Renal cortical epithelial cell (primary cell): ENCODE results near the gene FKBP11. TPM values are rescaled to one million over a fixed set of nuclear protein-coding genes. Genes with fewer than 3 reads are reported as not detected.

ENCODE experiments used
- DNase-seq: peaks from one replicate; pipeline ENCODE4 v3.0.0-alpha.2; 2011; ENCODE audit warnings: low read depth
- total RNA-seq: library from RNA; depleted of rRNA; stranded (reverse); fragments of >200 nt; gene quantifications from 2 replicates; pipeline ENCODE4 v1.2.3, GENCODE V29; 2014

FKBP11 gene
- 6.4 and 8.0 TPM in 2 replicates for total RNA-seq

- DNase-seq, result no peak
Measured at GRCh38 chr12:48925304-48926011, at the start of gene FKBP11. Gene FKBP11, minus strand, starts transcription at chr12:48925492. Its CDS starts 64 bp downstream, at chr12:48925428.

- no peak for DNase-seq
Measured at GRCh38 chr12:48973941-48974673, 48.8 kb upstream of the FKBP11 start.

- no peak for DNase-seq
Measured at GRCh38 chr12:48973531-48973930, 48.2 kb upstream of the FKBP11 start.

- no peak for DNase-seq
Measured at GRCh38 chr12:48972952-48973483, 47.7 kb upstream of the FKBP11 start.

GRCh38 chr12:48972213-48972951 lies 47.1 kb upstream of the FKBP11 start:
- no peak for DNase-seq

- no peak for DNase-seq
Measured at GRCh38 chr12:48970702-48971334, 45.5 kb upstream of the FKBP11 start.

GRCh38 chr12:48969833-48970701 lies 44.8 kb upstream of the FKBP11 start:
- DNase-seq, result no peak

GRCh38 chr12:48969160-48969771 lies 44.0 kb upstream of the FKBP11 start:
- no peak for DNase-seq

GRCh38 chr12:48968467-48968866 lies 43.2 kb upstream of the FKBP11 start:
- no peak for DNase-seq

GRCh38 chr12:48967991-48968390 lies 42.7 kb upstream of the FKBP11 start:
- DNase-seq, result no peak

GRCh38 chr12:48966177-48966895 lies 41.0 kb upstream of the FKBP11 start:
- no peak for DNase-seq

- no peak for DNase-seq
Measured at GRCh38 chr12:48965298-48965838, 40.1 kb upstream of the FKBP11 start.

- DNase-seq, result no peak
Measured at GRCh38 chr12:48961801-48962200, 36.5 kb upstream of the FKBP11 start.

GRCh38 chr12:48961331-48961730 lies 36.0 kb upstream of the FKBP11 start:
- no peak for DNase-seq

GRCh38 chr12:48960834-48961233 lies 35.5 kb upstream of the FKBP11 start:
- DNase-seq, result no peak

GRCh38 chr12:48958049-48958388 lies 32.7 kb upstream of the FKBP11 start:
- no peak for DNase-seq

- peak; percentile 81 for DNase-seq
Measured at GRCh38 chr12:48957141-48958048, 32.1 kb upstream of the FKBP11 start, which contains the start of gene ARF3. Gene ARF3, minus strand, starts transcription at chr12:48957487. Its CDS starts 16,392 bp downstream, at chr12:48941095.
